Measurements from ENCODE around the gene RNU6-9. TPM values are rescaled to one million over a fixed set of nuclear protein-coding genes. Genes with fewer than 3 reads are reported as not detected.

Gene RNU6-9
- polyA plus RNA-seq, 1 donor = not detected

- DNase-seq (ENCODE audit: low read depth) = no peak
These were observed 39.6 kb downstream of the RNU6-9 start for GRCh38 chr19:932648-933552.

- no peak for DNase-seq (ENCODE audit: low read depth)
These were observed 40.2 kb downstream of the RNU6-9 start for GRCh38 chr19:933553-933882.

- no peak for DNase-seq (ENCODE audit: low read depth)
These were observed 41.0 kb downstream of the RNU6-9 start for GRCh38 chr19:934197-934840.

- DNase-seq (ENCODE audit: low read depth) = no peak
These were observed 41.7 kb downstream of the RNU6-9 start for GRCh38 chr19:934865-935479.

GRCh38 chr19:936175-936546 lies 42.9 kb downstream of the RNU6-9 start:
- no peak for DNase-seq (ENCODE audit: low read depth)

- no peak for DNase-seq (ENCODE audit: low read depth)
These were observed 44.0 kb downstream of the RNU6-9 start for GRCh38 chr19:937259-937694.

- DNase-seq (ENCODE audit: low read depth) = no peak
These were observed 45.1 kb downstream of the RNU6-9 start for GRCh38 chr19:938233-938923.

- no peak for DNase-seq (ENCODE audit: low read depth)
These were observed 46.2 kb downstream of the RNU6-9 start for GRCh38 chr19:939439-939838.

- DNase-seq (ENCODE audit: low read depth) = no peak
These were observed 46.6 kb downstream of the RNU6-9 start for GRCh38 chr19:939922-940321.

- DNase-seq (ENCODE audit: low read depth) = no peak
These were observed 47.5 kb downstream of the RNU6-9 start for GRCh38 chr19:940591-941291.

- DNase-seq (ENCODE audit: low read depth) = no peak
These were observed 48.2 kb downstream of the RNU6-9 start for GRCh38 chr19:941292-942132.

- no peak for DNase-seq (ENCODE audit: low read depth)
These were observed 48.9 kb downstream of the RNU6-9 start for GRCh38 chr19:942133-942645.

Other genes starting within 250 kb of the RNU6-9 start
- 27.6 TPM for gene RNF126, start 230.3 kb upstream of the RNU6-9 start, polyA plus RNA-seq (ENCODE audit: insufficient read length)
- gene FSTL3, start 217.1 kb upstream of the RNU6-9 start, polyA plus RNA-seq (ENCODE audit: insufficient read length) = 17.8 TPM
- gene PRSS57, start 198.0 kb upstream of the RNU6-9 start, polyA plus RNA-seq (ENCODE audit: insufficient read length) = 0.44 TPM
- 36.5 TPM for gene PALM, start 184.5 kb upstream of the RNU6-9 start, polyA plus RNA-seq (ENCODE audit: insufficient read length)
- gene MISP, start 142.4 kb upstream of the RNU6-9 start, polyA plus RNA-seq (ENCODE audit: insufficient read length) = 0.19 TPM
- gene PTBP1, start 96.0 kb upstream of the RNU6-9 start, polyA plus RNA-seq (ENCODE audit: insufficient read length) = 101 TPM
- gene PLPPR3, start 71.5 kb upstream of the RNU6-9 start, polyA plus RNA-seq (ENCODE audit: insufficient read length) = 0.52 TPM
- gene AZU1, start 65.6 kb upstream of the RNU6-9 start, polyA plus RNA-seq (ENCODE audit: insufficient read length) = 1.7 TPM
- gene PRTN3, start 52.5 kb upstream of the RNU6-9 start, polyA plus RNA-seq (ENCODE audit: insufficient read length) = 2.6 TPM
- 0.40 TPM for gene ELANE, start 41.2 kb upstream of the RNU6-9 start, polyA plus RNA-seq (ENCODE audit: insufficient read length)
- 1.4 TPM for gene CFD, start 33.8 kb upstream of the RNU6-9 start, polyA plus RNA-seq (ENCODE audit: insufficient read length)
- 33.7 TPM for gene MED16, start 297 bp upstream of the RNU6-9 start, polyA plus RNA-seq (ENCODE audit: insufficient read length)
- 27.5 TPM for gene R3HDM4, start 19.7 kb downstream of the RNU6-9 start, polyA plus RNA-seq (ENCODE audit: insufficient read length)
- gene KISS1R, start 23.8 kb downstream of the RNU6-9 start, polyA plus RNA-seq (ENCODE audit: insufficient read length) = not detected
- gene ARID3A, start 32.6 kb downstream of the RNU6-9 start, polyA plus RNA-seq (ENCODE audit: insufficient read length) = 11.4 TPM
- 23.5 TPM for gene WDR18, start 90.9 kb downstream of the RNU6-9 start, polyA plus RNA-seq (ENCODE audit: insufficient read length)
- gene GRIN3B, start 106.9 kb downstream of the RNU6-9 start, polyA plus RNA-seq (ENCODE audit: insufficient read length) = 0.13 TPM
- 75.5 TPM for gene TMEM259, start 127.6 kb downstream of the RNU6-9 start, polyA plus RNA-seq (ENCODE audit: insufficient read length)
- gene RNU6-2, start 128.0 kb downstream of the RNU6-9 start, polyA plus RNA-seq (ENCODE audit: insufficient read length) = not detected
- gene CNN2, start 133.1 kb downstream of the RNU6-9 start, polyA plus RNA-seq (ENCODE audit: insufficient read length) = 45.2 TPM
- 20.6 TPM for gene ABCA7, start 146.6 kb downstream of the RNU6-9 start, polyA plus RNA-seq (ENCODE audit: insufficient read length)
- gene ARHGAP45, start 173.7 kb downstream of the RNU6-9 start, polyA plus RNA-seq (ENCODE audit: insufficient read length) = 8.4 TPM
- 109 TPM for gene POLR2E, start 201.9 kb downstream of the RNU6-9 start, polyA plus RNA-seq (ENCODE audit: insufficient read length)
- 137 TPM for gene GPX4, start 210.5 kb downstream of the RNU6-9 start, polyA plus RNA-seq (ENCODE audit: insufficient read length)